Glomerular endothelial cell (primary cell): ENCODE data around the gene RORC. TPM values are rescaled to one million over a fixed set of nuclear protein-coding genes. Genes with fewer than 3 reads are reported as not detected.
"Not testable (repeated sequence)": the region's sequence is repeated elsewhere in the genome, so short reads cannot be mapped to it uniquely, and the experiment has no call there.

Experiments used
- DNase-seq: peaks from one replicate; pipeline ENCODE4 v3.0.0-alpha.2; 2011; ENCODE audit warnings: low read depth, low spot score; ENCODE audit errors: extremely low read depth
- total RNA-seq: library from RNA; depleted of rRNA; stranded (reverse); fragments of >200 nt; gene quantifications from 2 replicates; pipeline ENCODE4 v1.2.3, GENCODE V29; 2015

Gene RORC
- not detected in 2 replicates for total RNA-seq

GRCh38 chr1:151831605-151832004 is at the start of gene RORC:
RORC (minus strand) TSS chr1:151831802; CDS start chr1:151831764, 38 bp downstream.
- DNase-seq, result no peak

GRCh38 chr1:151875419-151876097 is 44.0 kb upstream of the RORC start:
- DNase-seq, result no peak

DNA sequence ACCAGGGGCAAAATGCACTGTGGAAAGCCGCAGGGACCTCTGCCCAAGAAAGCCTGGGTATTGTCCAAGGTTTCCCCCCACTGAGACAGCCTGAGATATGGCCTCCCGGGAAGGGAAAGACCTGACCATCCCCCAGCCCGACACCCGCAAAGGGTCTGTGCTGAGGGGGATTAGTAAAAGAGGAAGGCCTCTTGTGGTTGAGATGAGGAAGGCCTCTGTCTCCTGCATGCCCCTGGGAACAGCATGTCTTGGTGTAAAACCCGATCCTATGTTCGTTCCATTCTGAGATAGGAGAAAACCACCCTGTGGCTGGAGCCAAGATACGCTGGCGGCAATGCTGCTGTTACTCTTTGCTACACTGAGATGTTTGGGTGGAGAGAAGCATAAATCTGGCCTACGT is 41.2 kb upstream of the RORC start:
- DNase-seq, result not testable (repeated sequence)

GRCh38 chr1:151871284-151872030 is 39.9 kb upstream of the RORC start:
- DNase-seq, result no peak

DNA sequence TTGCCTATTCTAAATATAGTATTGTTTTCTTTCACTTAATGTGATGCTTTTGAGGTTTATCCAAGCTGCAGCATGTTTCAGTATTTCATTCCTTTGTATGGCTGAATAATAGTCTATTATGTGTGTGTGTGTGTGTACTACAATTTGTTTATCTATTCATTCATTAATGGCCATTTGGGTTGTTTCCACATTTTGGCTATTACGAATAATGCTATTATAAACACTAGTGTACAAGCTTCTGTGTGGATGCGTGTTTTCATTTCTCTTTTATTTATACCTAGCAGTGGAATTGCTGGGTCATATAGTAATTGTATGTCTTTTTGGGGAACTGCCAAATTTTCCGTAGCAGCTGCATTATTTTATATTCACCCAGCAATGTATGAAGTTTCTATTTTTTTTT is 36.9 kb upstream of the RORC start:
- no peak for DNase-seq

DNA sequence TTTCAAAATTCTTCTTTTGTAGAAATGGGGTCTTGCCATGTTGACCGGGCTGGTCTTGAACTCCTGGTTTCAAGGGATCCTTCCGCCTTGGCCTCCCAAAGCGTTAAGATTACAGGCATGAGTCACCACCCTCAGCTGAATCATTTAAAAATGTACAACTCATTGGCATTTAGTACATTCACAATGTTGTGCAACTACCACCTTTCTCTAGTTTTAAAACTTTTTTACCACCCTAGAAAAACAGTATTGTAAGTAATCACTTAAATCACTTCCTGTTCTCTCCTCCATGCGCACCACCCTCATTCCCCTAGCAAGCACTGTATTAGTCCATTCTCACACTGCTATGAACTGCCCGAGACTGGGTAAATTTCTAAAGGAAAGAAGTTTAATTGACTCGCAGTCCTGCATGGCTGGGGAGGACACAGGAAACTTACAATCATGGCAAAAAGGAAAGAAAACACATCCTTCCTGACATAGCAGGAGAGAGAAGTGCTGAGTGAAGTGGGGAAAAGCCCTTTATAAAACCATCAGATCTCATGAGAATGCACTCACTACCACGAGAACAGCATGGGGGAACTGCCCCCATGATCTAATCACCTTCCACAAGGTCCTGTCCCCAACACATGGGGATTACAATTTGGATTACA is 36.3 kb upstream of the RORC start:
- no peak for DNase-seq

DNA sequence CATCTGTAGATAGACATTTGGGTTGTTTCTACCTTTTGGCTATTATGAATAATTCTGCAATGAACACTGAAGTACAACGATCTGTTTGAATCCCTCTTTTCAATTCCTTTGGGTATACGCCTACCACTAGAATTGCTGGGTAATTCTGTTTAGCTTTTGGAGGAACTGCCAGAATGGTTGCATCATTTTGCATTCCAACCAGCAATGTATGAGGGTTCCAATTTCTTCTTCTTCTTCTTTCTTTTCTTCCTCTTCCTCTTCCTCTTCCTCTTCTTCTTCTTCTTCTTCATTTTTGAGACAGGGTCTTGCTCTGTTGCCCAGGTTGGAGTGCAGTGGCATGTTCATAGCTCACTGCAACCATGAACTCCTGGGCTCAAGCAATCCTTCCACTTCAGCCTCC is 35.7 kb upstream of the RORC start:
- DNase-seq, result no peak

DNA sequence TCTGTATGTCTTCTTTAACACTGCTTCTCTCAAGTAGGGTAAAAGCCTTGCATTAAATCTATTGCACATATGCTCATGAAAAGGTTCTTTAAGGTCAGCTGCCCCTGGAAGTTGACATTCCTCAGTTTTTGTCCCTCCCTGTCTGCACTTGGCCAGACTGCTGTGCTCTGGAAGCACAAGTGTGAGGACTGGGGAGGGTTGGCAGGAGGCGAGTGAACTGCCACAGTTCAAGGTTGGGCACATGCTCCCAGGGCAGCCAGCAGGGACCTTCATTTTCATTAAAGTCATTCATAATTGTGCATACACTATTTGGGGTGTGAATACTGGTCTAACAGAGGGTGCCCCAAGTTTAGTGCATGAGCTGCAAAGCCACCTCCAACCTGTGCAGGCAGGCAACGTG is 32.8 kb upstream of the RORC start:
- DNase-seq, result no peak

GRCh38 chr1:151862604-151863003 is 31.0 kb upstream of the RORC start:
- no peak for DNase-seq

DNA sequence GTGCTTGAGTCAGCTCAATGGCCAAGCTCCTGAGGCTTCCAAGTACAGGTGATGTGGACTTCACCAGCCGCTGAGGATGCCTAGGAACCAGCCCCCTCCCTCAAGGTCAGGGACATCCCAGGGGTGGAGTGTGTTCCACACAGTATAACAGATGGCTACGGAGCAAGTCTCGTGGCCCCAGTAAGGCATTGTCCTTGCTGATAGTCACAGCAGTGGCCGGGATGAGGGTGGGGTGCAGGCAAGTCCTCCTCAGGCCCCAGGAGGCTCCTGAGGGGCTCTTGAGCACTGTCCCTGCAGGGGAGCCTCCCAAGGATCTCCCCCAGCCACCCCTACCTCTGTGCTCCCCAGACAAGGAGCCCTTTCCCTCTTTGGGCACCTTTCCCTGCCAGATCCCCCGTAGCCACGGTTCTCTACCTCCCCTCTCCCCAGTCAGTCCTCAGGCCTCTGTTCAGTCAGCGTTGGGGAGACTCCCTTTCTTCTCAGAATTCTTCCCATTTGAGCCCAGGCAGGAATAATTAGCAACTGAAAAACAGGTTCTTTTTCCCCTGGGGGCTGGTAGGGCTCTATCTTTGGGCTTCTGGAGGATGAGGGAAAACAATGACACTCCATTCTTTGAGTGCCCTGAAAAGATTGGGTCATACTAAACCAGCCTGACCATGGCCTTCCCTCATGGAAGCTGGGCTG is 29.0 kb upstream of the RORC start:
- no peak for DNase-seq

DNA sequence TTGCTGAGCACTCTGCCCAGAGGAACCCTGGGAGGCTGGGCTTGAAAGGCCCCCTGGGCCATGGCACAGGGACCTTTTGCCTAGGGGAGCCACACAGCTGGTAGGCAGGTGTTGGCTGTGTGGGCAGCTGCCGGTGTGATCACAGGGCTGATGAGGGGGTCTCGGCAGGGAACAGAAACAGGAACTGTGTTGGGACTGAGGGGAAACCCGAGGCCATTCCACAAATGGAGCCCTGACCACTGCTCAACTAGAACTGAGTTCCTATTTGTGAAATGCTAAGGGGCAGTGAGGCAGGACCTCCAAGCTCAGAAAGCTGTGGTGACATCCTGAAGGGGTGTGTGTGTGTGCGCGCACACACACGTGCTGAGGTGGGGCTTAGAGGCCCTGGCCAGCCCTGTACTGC is 28.3 kb upstream of the RORC start:
- DNase-seq, result no peak

- no peak for DNase-seq
Observed at GRCh38 chr1:151858886-151859665, 27.5 kb upstream of the RORC start.

DNA sequence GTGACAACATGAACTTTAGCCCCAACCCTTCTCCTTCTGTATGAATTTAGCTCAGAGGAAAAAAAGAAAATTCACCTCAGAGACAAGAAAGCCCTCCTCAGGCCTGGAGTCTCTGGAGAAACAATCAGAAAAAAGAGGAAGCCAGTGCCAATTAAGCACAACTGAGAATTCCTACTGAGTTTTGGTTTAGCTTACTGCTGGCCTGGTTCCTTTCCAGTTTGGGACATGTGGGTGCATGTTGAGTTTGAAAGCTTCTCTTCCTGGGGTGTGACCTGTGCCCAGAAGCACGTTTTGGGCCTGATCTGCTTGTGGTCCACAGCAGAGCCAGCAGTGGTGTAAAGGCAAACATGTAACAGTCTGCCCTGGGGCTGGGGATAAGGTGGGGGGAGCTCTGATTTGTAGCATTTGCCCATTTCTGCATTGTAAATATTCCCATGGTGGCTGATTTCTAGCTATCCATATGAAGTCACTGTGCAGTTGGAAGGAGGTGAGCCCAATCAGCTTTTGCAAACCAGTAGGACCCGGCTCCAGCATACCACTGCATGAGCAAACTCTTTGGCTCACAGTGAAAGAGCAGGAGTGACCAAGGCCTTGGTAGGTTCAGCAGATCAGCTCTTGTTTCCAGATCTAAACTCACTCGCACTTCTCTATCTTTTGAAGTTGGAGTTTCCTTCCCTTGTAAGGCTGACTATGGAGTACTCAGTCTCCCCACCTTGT is 26.6 kb upstream of the RORC start:
- no peak for DNase-seq

DNA sequence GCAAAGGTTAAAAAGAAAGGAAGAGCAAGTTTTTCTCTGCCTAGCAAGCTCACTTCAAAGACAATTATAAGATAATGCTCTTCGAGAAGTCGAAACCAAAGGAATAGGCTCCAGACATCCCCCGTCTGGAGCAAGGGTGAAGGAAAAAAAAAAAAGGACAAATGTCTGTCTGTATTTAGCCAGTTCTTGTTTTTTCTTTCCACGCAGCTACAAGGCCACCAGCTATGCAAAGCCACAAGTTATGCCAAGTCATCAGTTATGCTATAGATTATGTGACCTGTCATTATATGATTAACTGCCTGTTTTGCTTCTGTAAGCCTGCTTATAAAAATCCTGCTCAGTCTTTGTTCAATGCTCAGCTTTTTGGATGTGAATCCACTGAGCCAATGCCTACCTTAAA is 24.3 kb upstream of the RORC start:
- no peak for DNase-seq

GRCh38 chr1:151855516-151855915 is 23.9 kb upstream of the RORC start:
- DNase-seq, result not testable (repeated sequence)

DNA sequence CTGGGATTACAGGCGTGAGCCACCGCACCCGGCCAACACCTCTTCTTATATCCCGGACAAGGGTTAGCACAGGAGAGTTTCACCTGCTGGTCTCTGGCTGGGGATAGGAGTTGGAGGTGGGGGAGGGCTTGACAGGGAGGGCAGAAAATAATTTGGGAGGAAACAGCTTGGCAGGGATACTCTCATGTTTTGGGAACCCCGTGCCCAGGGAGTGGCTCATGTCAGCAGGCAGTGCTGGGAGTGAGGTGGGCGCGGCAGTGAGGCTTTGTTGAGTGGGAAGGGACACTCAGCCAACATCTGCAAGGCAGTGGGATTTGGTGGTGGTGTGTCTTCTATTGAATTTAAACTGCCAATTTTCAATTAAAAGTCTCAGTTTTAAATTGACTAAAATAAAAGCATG is 23.1 kb upstream of the RORC start:
- no peak for DNase-seq

DNA sequence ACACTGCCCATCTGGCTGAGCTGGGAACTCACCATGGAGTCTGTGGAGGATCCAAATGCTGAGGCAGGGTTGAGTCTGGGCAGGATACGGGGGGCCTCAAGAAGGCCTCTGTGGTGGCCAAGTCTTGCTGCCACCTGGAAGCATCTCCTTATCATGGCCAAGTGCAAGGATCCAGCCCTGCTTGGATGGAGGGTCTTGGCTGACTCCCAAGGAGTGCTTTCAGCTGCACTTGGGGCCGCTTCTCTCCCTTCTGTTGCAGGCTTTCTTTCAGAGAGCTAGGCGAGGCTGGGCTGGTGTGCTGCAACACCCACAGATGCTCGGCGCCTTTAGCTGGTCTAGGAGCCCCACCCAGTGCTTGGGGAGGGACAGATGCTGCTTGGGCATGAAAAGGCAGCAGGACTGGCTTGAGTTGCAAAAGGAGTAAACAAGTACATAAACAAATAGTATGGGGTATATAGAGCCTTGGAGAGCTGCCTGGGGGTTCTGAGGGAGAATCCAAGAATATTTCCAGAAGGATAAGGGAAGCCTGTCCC is 21.9 kb upstream of the RORC start, which contains the start of gene THEM5:
THEM5 (minus strand) TSS at position 302 of the 533 bp plus-strand sequence; CDS start at position 155, 147 bp downstream.
- no peak for DNase-seq

GRCh38 chr1:151852733-151853132 is 21.1 kb upstream of the RORC start:
- DNase-seq, result no peak

- DNase-seq, result no peak
Observed at GRCh38 chr1:151851886-151852285, 20.3 kb upstream of the RORC start.

- DNase-seq, result no peak
Observed at GRCh38 chr1:151849871-151850270, 18.3 kb upstream of the RORC start.
